HEK293 (cell line): ENCODE data around the gene MDFIC.

Experiments used
- BCL11A ChIP-seq: fragments of 450-650 bp; formaldehyde crosslinking; IDR thresholded peaks from 2 replicates; pipeline ENCODE4 v1.5.1; 2016; ENCODE audit warnings: low read depth, missing biosample characterization, missing genetic modification characterization
- SP2 ChIP-seq: fragments of 450-650 bp; formaldehyde crosslinking; IDR thresholded peaks from 2 replicates; pipeline ENCODE4 v1.5.1; 2016; ENCODE audit warnings: missing biosample characterization, missing genetic modification characterization
- YY1 ChIP-seq: fragments of 450-650 bp; formaldehyde crosslinking; IDR thresholded peaks from 2 replicates; pipeline ENCODE4 v1.5.1; 2018; ENCODE audit warnings: missing biosample characterization, missing genetic modification characterization
- ZBTB21 ChIP-seq: fragments of 450-650 bp; formaldehyde crosslinking; IDR thresholded peaks from 2 replicates; pipeline ENCODE4 v1.5.1; 2017; ENCODE audit warnings: missing biosample characterization, missing genetic modification characterization
- TF ChIP-seq, protein P1 (sequence below): fragments of 450-650 bp; formaldehyde crosslinking; IDR thresholded peaks from 2 replicates; pipeline ENCODE4 v1.5.1; 2016; ENCODE audit warnings: missing biosample characterization, missing genetic modification characterization
- TF ChIP-seq, protein P2 (sequence below): fragments of 450-650 bp; formaldehyde crosslinking; IDR thresholded peaks from 2 replicates; pipeline ENCODE4 v1.5.1; 2016; ENCODE audit warnings: missing biosample characterization, missing genetic modification characterization, low read depth
- TF ChIP-seq, protein P3 (sequence below): fragments of 450-650 bp; formaldehyde crosslinking; IDR thresholded peaks from 2 replicates; pipeline ENCODE4 v1.5.1; 2016; ENCODE audit warnings: missing biosample characterization, missing genetic modification characterization
- TF ChIP-seq, protein P4 (sequence below): fragments of 450-650 bp; formaldehyde crosslinking; IDR thresholded peaks from 2 replicates; pipeline ENCODE4 v1.5.1; 2016; ENCODE audit warnings: missing biosample characterization, missing genetic modification characterization

DNA sequence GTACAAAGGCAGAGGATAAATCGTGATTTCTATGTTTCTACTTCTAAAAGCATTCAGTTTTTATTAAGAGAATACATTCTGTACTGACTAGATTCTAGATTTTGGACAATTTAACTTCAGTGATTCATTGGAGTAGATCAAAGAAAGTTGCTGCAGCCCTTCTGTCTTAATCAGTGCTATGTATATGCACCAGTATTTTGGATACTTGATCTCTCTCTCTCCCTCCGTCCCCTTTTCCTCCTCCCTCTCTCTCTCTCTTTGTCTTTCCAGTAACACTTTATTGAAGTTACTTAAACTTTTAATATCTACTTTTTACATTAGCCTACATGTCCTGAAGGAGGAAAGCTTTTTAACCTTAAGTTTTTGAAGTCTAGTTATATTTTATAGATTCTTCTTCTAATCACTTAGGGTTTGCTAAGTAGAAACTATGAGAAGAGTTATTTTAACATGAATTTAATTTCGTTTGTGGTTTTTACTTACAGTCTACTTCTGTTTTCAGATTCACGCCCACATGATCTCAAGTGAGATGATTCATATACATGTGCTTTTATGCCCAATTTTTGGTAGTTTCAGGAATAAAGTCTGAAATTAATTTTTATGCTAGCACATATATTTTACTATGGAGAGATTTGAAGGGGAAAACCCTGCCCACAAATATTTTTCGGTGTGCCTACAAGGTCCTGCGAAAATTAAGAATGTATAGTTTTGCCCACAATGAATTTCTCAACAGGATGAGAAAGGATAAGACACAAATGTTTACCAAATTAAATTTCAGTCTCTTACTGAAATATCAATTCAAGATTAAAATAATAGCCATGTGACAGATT, 9.1 kb downstream of the MDFIC start:
- TF ChIP-seq, protein P1, sequence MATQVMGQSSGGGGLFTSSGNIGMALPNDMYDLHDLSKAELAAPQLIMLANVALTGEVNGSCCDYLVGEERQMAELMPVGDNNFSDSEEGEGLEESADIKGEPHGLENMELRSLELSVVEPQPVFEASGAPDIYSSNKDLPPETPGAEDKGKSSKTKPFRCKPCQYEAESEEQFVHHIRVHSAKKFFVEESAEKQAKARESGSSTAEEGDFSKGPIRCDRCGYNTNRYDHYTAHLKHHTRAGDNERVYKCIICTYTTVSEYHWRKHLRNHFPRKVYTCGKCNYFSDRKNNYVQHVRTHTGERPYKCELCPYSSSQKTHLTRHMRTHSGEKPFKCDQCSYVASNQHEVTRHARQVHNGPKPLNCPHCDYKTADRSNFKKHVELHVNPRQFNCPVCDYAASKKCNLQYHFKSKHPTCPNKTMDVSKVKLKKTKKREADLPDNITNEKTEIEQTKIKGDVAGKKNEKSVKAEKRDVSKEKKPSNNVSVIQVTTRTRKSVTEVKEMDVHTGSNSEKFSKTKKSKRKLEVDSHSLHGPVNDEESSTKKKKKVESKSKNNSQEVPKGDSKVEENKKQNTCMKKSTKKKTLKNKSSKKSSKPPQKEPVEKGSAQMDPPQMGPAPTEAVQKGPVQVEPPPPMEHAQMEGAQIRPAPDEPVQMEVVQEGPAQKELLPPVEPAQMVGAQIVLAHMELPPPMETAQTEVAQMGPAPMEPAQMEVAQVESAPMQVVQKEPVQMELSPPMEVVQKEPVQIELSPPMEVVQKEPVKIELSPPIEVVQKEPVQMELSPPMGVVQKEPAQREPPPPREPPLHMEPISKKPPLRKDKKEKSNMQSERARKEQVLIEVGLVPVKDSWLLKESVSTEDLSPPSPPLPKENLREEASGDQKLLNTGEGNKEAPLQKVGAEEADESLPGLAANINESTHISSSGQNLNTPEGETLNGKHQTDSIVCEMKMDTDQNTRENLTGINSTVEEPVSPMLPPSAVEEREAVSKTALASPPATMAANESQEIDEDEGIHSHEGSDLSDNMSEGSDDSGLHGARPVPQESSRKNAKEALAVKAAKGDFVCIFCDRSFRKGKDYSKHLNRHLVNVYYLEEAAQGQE = no peak
- TF ChIP-seq, protein P2, sequence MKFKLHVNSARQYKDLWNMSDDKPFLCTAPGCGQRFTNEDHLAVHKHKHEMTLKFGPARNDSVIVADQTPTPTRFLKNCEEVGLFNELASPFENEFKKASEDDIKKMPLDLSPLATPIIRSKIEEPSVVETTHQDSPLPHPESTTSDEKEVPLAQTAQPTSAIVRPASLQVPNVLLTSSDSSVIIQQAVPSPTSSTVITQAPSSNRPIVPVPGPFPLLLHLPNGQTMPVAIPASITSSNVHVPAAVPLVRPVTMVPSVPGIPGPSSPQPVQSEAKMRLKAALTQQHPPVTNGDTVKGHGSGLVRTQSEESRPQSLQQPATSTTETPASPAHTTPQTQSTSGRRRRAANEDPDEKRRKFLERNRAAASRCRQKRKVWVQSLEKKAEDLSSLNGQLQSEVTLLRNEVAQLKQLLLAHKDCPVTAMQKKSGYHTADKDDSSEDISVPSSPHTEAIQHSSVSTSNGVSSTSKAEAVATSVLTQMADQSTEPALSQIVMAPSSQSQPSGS = no peak
- TF ChIP-seq YY1 (tag by site-specific recombination) (no peak), BCL11A (no peak), SP2 (tag by site-specific recombination) (no peak), ZBTB21 (tag by site-specific recombination) (no peak)
- TF ChIP-seq, protein P3, sequence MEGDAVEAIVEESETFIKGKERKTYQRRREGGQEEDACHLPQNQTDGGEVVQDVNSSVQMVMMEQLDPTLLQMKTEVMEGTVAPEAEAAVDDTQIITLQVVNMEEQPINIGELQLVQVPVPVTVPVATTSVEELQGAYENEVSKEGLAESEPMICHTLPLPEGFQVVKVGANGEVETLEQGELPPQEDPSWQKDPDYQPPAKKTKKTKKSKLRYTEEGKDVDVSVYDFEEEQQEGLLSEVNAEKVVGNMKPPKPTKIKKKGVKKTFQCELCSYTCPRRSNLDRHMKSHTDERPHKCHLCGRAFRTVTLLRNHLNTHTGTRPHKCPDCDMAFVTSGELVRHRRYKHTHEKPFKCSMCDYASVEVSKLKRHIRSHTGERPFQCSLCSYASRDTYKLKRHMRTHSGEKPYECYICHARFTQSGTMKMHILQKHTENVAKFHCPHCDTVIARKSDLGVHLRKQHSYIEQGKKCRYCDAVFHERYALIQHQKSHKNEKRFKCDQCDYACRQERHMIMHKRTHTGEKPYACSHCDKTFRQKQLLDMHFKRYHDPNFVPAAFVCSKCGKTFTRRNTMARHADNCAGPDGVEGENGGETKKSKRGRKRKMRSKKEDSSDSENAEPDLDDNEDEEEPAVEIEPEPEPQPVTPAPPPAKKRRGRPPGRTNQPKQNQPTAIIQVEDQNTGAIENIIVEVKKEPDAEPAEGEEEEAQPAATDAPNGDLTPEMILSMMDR (tag by site-specific recombination) = no peak
- TF ChIP-seq, protein P4, sequence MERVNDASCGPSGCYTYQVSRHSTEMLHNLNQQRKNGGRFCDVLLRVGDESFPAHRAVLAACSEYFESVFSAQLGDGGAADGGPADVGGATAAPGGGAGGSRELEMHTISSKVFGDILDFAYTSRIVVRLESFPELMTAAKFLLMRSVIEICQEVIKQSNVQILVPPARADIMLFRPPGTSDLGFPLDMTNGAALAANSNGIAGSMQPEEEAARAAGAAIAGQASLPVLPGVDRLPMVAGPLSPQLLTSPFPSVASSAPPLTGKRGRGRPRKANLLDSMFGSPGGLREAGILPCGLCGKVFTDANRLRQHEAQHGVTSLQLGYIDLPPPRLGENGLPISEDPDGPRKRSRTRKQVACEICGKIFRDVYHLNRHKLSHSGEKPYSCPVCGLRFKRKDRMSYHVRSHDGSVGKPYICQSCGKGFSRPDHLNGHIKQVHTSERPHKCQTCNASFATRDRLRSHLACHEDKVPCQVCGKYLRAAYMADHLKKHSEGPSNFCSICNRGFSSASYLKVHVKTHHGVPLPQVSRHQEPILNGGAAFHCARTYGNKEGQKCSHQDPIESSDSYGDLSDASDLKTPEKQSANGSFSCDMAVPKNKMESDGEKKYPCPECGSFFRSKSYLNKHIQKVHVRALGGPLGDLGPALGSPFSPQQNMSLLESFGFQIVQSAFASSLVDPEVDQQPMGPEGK (tag by site-specific recombination) = no peak
